Left forelimb (tissue), 1 donor: ENCODE measurements around the gene SMCP.

Experiments
- DNase-seq: peaks from one replicate; pipeline ENCODE4 v3.0.0-alpha.2; 2018; ENCODE audit warnings: low spot score

Gene SMCP, protein sequence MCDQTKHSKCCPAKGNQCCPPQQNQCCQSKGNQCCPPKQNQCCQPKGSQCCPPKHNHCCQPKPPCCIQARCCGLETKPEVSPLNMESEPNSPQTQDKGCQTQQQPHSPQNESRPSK

GRCh38 chr1:152878042-152878441 lies at the start of gene SMCP:
TSS of gene SMCP (plus strand) at chr1:152878322. CDS start at chr1:152884423, 6,101 bp downstream.
- DNase-seq, result no peak

GRCh38 chr1:152836870-152837269 lies 41.3 kb upstream of the SMCP start:
- no peak for DNase-seq

- DNase-seq, result no peak
Observed at GRCh38 chr1:152842556-152842955, 35.6 kb upstream of the SMCP start, which contains the start of gene LCE6A. TSS of gene LCE6A (plus strand) at chr1:152842856. CDS start at chr1:152843521, 665 bp downstream.

GRCh38 chr1:152855661-152856060 lies 22.5 kb upstream of the SMCP start:
- no peak for DNase-seq

GRCh38 chr1:152858062-152858461 lies 20.1 kb upstream of the SMCP start:
- DNase-seq, result no peak

GRCh38 chr1:152859696-152860095 lies 18.4 kb upstream of the SMCP start, which contains the start of gene LCE7A:
TSS of gene LCE7A (plus strand) at chr1:152859996. CDS start at chr1:152860698, 702 bp downstream.
- DNase-seq, result no peak

DNA sequence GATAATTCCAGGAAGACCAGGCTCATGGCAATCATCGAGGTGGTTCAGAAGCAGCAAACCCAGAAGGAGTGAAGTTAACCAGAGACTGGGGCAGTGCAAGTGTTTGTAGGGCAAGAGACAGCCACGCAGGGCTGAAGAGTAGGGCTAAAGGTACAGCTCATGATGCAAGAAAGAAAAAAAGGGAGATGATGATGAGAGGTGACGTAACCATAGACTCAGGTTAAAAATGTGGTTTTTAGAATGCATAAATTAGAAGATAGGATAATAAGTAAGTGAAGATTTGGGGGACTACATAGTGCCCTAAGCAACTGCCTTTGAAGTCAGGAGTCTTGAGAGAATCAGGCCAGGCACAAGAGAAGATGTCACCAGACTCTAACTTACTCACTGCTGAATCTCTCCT lies 18.0 kb upstream of the SMCP start:
- DNase-seq, result no peak

DNA sequence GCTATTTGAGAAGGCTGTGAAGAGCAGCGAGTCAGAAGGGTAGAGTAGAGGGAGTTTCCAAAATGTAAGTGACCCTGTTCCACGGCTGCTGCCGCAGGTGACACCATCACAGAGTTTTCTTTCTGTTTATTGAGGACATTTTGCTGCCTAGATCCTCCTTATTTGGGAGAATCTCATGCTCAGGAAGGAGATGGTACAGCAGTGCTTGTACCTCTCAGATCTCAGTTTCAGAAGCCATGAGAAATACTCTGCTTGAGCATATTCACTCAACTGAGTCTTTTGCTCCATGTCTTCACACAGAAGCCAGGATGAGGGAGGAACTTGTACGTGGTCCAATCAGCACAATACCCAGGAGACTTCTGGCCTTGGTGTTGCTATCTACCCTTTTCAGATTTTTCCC lies 16.7 kb upstream of the SMCP start:
- no peak for DNase-seq

DNA sequence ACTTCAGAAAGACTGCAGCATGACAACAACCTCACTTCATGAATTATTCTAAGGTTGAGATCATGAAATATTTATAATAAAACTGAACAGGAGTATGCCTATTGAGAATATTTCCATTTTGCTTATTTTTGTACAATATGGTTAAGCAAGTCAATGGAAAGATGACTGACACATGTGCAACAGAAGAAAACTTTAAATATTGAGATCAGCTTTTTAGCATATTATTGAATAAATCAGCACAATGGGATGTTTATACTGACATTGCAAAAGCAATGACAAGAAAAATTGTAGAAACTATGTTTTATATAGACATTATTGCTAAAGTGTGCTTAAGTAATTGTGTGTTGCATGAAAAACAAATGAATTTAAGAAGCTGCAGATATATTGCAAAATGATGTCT lies 13.7 kb upstream of the SMCP start:
- DNase-seq, result no peak

GRCh38 chr1:152866321-152866720 lies 11.8 kb upstream of the SMCP start:
- no peak for DNase-seq

DNA sequence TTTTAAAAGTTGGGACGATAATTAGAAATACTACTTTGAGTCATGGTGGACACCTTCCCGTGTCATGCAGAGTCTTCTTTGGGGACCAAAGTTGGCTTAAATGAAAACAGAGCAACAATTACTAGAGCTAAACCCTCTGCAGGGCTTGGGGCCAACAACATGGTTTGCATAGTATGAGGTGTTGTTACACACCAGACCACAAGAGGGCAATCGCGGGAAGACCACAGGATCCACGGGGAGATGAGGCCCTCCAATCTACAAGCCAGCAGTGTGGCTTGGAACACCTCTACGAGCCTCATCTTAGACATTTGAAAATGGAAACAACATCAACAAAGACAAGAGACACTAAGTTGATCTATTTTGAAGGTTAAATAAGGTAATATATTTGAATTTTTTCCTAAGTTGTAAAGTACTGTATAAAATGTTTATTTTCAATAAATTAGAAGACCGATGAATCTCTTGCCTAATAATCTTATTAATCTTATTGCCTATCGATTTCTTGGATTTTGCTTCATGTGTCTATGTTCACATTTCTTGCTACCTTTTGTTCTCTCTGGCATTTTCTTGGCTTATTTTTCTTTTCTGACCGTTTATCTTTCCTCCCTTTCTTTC lies 8.2 kb upstream of the SMCP start:
- no peak for DNase-seq

GRCh38 chr1:152870831-152871730 lies 7.0 kb upstream of the SMCP start:
- no peak for DNase-seq

DNA sequence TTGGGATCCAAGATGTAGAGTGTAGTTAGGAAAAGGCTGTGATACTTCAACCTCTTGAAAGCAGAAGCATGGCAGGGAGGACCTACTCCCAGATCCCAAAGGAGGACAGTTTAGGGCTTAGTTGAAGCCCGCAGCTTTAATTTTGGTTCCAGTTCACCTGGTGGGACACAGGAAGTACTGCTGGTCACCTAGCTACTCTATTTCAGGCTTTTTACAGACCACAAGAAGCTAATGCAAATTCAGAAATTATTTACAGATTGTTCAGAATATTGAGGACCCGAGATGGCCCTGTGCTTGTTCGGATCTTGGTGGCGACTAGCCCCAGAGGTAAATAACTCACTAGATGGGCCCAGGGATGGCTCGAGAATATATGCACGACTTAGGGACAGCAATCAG lies 6.4 kb upstream of the SMCP start:
- DNase-seq, result no peak

DNA sequence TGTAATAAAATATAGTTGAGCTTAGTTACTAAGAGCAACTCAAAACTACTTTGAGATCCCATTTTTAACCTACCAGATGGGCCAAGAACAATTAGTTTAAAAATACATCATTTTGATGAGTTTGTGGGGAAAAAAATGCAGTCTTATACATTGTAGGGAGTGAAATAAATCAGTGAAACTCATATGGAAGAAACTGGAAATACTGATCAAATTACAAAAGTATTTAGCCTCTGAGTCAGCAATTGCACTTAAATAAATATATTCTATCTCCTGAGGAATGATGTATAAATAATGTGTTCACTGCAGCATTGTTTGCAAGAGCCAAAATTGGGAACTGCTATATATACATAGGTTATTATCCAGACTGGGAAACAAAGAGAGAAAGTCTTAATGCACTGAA lies 4.6 kb upstream of the SMCP start:
- DNase-seq, result no peak

- no peak for DNase-seq
Observed at GRCh38 chr1:152876827-152877226, 1.3 kb upstream of the SMCP start.

GRCh38 chr1:152879559-152880198 lies 1.6 kb downstream of the SMCP start:
- no peak for DNase-seq

DNA sequence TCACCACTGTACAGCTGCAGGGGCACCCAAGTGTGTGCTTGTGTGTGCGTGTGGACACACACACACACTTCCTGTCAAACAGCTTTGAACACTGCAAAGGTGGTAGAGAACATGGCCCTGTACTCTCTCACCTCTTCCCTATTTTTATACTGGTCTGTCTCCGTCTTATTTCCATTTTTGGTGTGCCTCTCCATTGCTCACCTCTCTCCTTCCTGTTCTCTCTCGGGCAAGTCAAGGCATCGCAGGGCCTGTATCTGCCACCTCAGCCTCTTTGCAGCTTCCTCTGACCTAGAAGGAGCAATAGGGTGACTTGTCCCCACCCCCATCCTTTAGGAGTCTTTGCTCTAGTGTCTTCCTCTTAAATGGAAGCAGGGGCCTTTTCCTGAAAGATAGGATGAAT lies 2.2 kb downstream of the SMCP start:
- no peak for DNase-seq

GRCh38 chr1:152880907-152881306 lies 2.8 kb downstream of the SMCP start:
- DNase-seq, result no peak

DNA sequence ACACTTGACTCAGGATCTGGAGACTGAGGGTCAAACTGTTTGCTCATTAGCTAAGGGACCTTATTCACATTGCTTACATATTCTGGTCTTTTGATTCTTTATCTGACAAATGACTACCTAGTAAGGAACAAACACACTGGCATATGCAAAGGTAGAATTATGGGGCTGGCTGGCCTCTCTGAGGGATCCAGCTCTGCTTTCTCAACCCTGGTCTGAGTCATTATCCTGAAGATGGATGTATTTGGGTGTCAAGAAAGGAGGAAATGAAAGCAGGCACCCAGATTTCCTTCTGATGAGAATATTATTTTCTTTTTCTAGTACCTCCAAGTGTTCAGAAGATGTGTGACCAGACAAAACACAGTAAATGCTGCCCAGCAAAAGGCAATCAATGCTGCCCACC lies 6.0 kb downstream of the SMCP start:
- no peak for DNase-seq

DNA sequence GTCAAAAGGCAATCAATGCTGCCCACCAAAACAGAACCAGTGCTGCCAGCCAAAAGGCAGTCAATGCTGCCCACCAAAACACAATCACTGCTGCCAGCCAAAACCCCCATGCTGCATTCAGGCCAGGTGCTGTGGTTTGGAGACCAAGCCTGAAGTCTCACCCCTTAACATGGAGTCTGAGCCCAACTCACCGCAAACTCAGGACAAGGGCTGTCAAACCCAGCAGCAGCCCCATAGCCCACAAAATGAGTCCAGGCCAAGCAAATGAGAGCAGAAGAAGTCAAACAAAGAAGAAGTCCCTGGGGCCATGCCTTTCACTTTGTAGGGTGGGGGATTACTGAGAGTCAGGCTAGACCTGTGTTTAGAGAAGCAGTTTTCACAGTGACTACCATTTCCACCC lies 6.4 kb downstream of the SMCP start:
- DNase-seq, result no peak

DNA sequence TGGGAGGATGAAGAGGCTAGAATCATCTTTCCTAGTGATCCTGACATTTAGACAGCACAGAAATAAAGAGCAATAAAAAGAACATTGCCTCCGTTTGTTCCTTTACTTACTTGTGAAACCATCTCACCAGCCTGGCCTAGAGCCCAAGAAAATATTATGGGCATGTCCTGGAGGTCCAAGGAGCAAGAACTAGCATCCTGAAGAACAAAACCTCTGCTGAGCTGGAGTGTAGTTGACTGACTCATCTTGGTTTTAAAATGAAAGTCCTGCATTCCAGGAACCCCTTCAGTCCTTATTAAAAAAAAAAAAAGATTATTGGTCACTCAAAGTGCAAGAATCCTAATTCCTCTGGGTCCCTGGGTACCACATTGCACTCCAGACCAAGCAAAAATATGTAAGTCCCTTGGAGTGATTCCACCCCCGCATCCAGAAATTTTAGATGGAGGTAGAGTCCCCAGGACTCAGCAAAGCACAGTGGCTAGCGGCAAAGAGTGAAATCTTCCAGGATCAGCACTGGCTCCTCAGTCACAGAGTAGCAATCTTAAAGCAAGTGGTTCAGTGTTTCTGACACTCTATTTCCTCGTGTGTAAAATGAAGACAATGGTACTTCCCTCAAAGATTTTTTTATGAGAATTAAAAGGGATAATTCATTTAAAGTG lies 7.0 kb downstream of the SMCP start:
- no peak for DNase-seq

DNA sequence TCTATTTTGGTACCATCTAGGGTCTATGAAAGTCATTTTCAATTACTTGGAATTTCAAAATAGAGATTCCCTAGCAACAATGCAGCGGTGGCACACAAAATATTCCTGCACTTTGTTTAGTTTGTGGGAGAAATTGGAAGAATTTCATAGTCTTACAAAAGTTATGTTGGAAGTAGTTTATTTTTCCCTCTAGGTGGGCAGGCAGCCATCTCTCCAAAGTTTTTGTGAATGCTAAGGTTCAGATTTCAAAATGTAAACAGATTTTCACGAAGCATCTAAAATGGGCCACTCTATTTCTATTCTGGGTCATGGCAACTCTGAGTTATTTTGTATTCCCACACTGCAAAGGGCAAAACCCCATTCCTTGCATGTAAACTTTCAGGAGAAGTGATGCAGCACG lies 8.0 kb downstream of the SMCP start:
- DNase-seq, result no peak
